ENCODE measurements around the gene SLC15A3.

Gene SLC15A3

DNA sequence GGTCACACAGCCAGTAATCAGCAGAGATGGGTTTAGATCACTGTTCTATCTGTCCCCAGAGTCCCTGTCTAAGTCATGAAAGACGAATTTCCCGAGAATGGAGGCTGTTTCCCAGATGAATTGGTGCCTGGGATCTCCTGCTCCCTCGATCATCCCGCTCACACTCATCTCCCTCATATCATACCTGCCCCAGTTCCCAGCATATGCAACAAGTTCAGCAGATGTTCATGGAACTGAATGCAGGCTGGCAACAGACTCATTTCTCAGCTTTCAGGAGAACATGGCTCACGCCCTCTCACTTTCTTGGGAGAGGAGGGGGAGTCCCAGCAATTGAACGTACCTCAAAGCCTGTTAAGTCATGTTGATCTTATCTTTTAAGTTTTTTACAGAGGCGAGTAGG lies 41.6 kb upstream of the SLC15A3 start:
- Histone ChIP-seq H3K27me3 (ENCODE audit: insufficient read depth, low read length, poor library complexity) (no peaks in the 10 kb centered on the region), H3K4me3 (ENCODE audit: low read length) (no peak overlapping the region), H3K9ac (ENCODE audit: low read length) (no peak overlapping the region), H4K8ac (ENCODE audit: low read depth, low read length) (no peak overlapping the region), H3K56ac (ENCODE audit: low read length) (no peak overlapping the region), H3K4me1 (ENCODE audit: control insufficient read depth, low read depth, low read length) (no peaks in the 10 kb centered on the region), H3K79me1 (ENCODE audit: low read length) (no peaks in the 10 kb centered on the region), H2AK5ac (ENCODE audit: low read length) (no peak overlapping the region), H3K4me2 (ENCODE audit: low read length) (no peak overlapping the region), H2BK5ac (ENCODE audit: low read length) (no peak overlapping the region), H4K5ac (ENCODE audit: low read length) (no peak overlapping the region), H3K36me3 (ENCODE audit: control insufficient read depth, insufficient read depth, low read length) (no peaks in the 10 kb centered on the region), H3K18ac (ENCODE audit: low read length) (no peak overlapping the region), H2BK120ac (ENCODE audit: low read depth, low read length) (no peak overlapping the region), H3K23ac (ENCODE audit: low read length) (no peak overlapping the region), H3K79me2 (ENCODE audit: control insufficient read depth, insufficient read depth, low read length) (no peaks in the 10 kb centered on the region), H2BK15ac (replicated peaks; ENCODE audit: low read depth) (no peak overlapping the region), H3K27ac (ENCODE audit: low read depth, low read length) (no peak overlapping the region), H3K4ac (ENCODE audit: low read depth, low read length) (no peak overlapping the region)
- WGBS (ENCODE audit: extremely low coverage, insufficient coverage, low lambda C conversion rate), result no CpG with 5 or more reads among the region's 7 CpGs
- DNase-seq, result no peak

DNA sequence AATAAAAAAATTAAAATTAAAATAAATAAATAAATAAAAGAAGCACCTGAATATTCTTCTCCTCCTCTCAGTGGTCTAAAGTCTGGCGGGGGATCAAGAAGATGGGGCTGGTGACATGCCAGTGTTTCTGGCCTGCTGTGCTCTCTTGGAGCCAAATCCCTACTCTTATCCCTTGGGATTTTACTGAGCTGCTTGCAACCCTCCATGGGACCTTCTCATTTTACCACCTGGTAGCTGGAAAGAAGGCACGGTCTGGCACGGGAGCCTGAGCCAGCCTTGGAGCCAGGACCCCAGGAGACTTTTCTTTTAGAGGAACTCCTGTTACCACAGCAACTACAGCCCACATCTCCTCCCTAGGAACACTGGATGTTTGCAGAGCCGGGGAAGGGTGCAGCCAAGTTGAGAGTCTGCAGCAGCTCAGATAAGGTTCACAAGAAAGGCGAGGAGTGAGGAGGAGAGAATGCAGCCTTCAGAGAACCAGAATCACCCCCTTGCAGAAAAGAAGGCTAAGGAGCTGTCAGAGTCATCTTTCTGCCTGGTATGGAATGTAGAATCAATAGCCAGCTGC lies 41.0 kb upstream of the SLC15A3 start:
- Histone ChIP-seq H2AK5ac (ENCODE audit: low read length) (no peak overlapping the region), H3K4me2 (ENCODE audit: low read length) (no peak overlapping the region), H3K4me3 (ENCODE audit: low read length) (no peak overlapping the region), H3K36me3 (ENCODE audit: control insufficient read depth, insufficient read depth, low read length) (no peaks in the 10 kb centered on the region), H4K5ac (ENCODE audit: low read length) (no peak overlapping the region), H2BK15ac (replicated peaks; ENCODE audit: low read depth) (no peak overlapping the region), H4K8ac (ENCODE audit: low read depth, low read length) (no peak overlapping the region), H2BK5ac (ENCODE audit: low read length) (no peak overlapping the region), H3K23ac (ENCODE audit: low read length) (no peak overlapping the region), H3K18ac (ENCODE audit: low read length) (no peak overlapping the region), H3K27ac (ENCODE audit: low read depth, low read length) (no peak overlapping the region), H3K4me1 (ENCODE audit: control insufficient read depth, low read depth, low read length) (no peaks in the 10 kb centered on the region), H3K9ac (ENCODE audit: low read length) (no peak overlapping the region), H3K27me3 (ENCODE audit: insufficient read depth, low read length, poor library complexity) (no peaks in the 10 kb centered on the region), H3K56ac (ENCODE audit: low read length) (no peak overlapping the region), H3K4ac (ENCODE audit: low read depth, low read length) (no peak overlapping the region), H2BK120ac (ENCODE audit: low read depth, low read length) (no peak overlapping the region), H3K79me1 (ENCODE audit: low read length) (no peaks in the 10 kb centered on the region), H3K79me2 (ENCODE audit: control insufficient read depth, insufficient read depth, low read length) (no peaks in the 10 kb centered on the region)
- no CpG with 5 or more reads among the region's 5 CpGs for WGBS (ENCODE audit: extremely low coverage, insufficient coverage, low lambda C conversion rate)
- no peak for DNase-seq

DNA sequence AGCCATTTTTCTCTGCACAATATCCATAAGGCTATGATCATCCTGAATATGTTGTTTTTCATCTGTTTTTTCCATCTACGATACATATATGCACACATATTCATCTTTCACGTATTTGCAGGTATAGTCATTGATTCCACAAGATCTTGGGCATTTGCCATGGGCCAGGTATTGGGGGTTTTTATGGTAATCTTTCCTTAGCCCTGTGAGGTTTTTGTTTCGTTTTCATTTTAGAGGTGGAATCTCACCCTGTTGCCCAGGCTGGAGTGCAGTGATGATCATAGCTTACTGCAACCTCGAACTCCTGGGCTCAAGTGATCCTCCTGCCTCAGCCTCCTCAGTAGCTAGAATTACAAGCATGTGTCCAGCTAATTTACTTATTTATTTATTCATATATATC lies 39.5 kb upstream of the SLC15A3 start:
- no peak overlapping the region for H3K23ac ChIP-seq (ENCODE audit: low read length)
- DNase-seq, result no peak

DNA sequence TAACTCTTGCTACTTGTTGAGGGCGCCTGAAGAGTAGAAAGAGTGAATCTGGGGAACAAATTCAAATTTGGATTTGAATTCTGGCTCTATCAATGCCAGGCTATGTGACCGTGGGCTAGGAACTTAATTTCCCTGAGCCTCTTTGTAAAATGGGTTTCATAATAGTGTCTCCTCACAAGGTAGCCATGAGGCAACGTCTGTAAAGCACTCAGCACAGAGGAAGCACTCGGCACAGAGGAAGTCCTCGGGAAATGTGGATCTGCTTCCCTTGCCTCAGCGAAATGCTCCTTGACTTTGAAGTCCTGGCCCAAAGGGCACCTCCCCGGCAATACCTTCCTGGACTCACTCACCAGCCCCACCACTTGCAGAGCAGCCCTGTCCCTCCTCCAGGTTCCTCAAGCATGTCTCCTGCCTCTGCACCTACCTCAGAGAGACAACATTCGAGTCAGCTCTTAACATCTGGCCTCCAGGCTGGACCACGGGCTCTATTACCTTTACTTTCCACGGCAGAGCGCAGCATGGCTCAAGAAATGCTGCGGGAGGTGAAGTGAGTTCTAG lies 37.2 kb upstream of the SLC15A3 start:
- H2BK5ac ChIP-seq (ENCODE audit: low read length), result no peak overlapping the region
- no peak overlapping the region for H3K9ac ChIP-seq (ENCODE audit: low read length)
- H4K5ac ChIP-seq (ENCODE audit: low read length), result no peak overlapping the region
- no peak overlapping the region for H3K4ac ChIP-seq (ENCODE audit: low read depth, low read length)
- H3K23ac ChIP-seq (ENCODE audit: low read length), result no peak overlapping the region
- no peak overlapping the region for H3K4me2 ChIP-seq (ENCODE audit: low read length)
- H3K18ac ChIP-seq (ENCODE audit: low read length), result no peak overlapping the region
- no peak overlapping the region for H3K4me3 ChIP-seq (ENCODE audit: low read length)
- no peak overlapping the region for H3K56ac ChIP-seq (ENCODE audit: low read length)
- no peaks in the 10 kb centered on the region for H3K79me1 ChIP-seq (ENCODE audit: low read length)
- no peak overlapping the region for H4K8ac ChIP-seq (ENCODE audit: low read depth, low read length)
- H2BK15ac ChIP-seq (replicated peaks; ENCODE audit: low read depth), result no peak overlapping the region
- no peaks in the 10 kb centered on the region for H3K4me1 ChIP-seq (ENCODE audit: control insufficient read depth, low read depth, low read length)
- H3K27ac ChIP-seq (ENCODE audit: low read depth, low read length), result no peak overlapping the region
- H2BK120ac ChIP-seq (ENCODE audit: low read depth, low read length), result no peak overlapping the region
- WGBS (ENCODE audit: extremely low coverage, insufficient coverage, low lambda C conversion rate), result no CpG with 5 or more reads among the region's 12 CpGs
- no peak overlapping the region for H2AK5ac ChIP-seq (ENCODE audit: low read length)
- H3K27me3 ChIP-seq (ENCODE audit: insufficient read depth, low read length, poor library complexity), result no peaks in the 10 kb centered on the region
- no peaks in the 10 kb centered on the region for H3K36me3 ChIP-seq (ENCODE audit: control insufficient read depth, insufficient read depth, low read length)
- no peaks in the 10 kb centered on the region for H3K79me2 ChIP-seq (ENCODE audit: control insufficient read depth, insufficient read depth, low read length)
- DNase-seq, result no peak

More for the DNA sequence above, 39.5 kb upstream of the SLC15A3 start:
- no peak overlapping the region for H3K4me3 ChIP-seq (ENCODE audit: low read length)
- no peak overlapping the region for H3K4ac ChIP-seq (ENCODE audit: low read depth, low read length)
- no peak overlapping the region for H2BK15ac ChIP-seq (replicated peaks; ENCODE audit: low read depth)
- H3K27me3 ChIP-seq (ENCODE audit: insufficient read depth, low read length, poor library complexity), result no peaks in the 10 kb centered on the region
- no peaks in the 10 kb centered on the region for H3K36me3 ChIP-seq (ENCODE audit: control insufficient read depth, insufficient read depth, low read length)
- H3K27ac ChIP-seq (ENCODE audit: low read depth, low read length), result no peak overlapping the region
- H3K9ac ChIP-seq (ENCODE audit: low read length), result no peak overlapping the region
- H3K4me1 ChIP-seq (ENCODE audit: control insufficient read depth, low read depth, low read length), result no peaks in the 10 kb centered on the region
- no peak overlapping the region for H3K56ac ChIP-seq (ENCODE audit: low read length)
- H2BK120ac ChIP-seq (ENCODE audit: low read depth, low read length), result no peak overlapping the region
- no peaks in the 10 kb centered on the region for H3K79me1 ChIP-seq (ENCODE audit: low read length)
- H4K5ac ChIP-seq (ENCODE audit: low read length), result no peak overlapping the region
- no peaks in the 10 kb centered on the region for H3K79me2 ChIP-seq (ENCODE audit: control insufficient read depth, insufficient read depth, low read length)
- H4K8ac ChIP-seq (ENCODE audit: low read depth, low read length), result no peak overlapping the region
- no peak overlapping the region for H2AK5ac ChIP-seq (ENCODE audit: low read length)
- no peak overlapping the region for H2BK5ac ChIP-seq (ENCODE audit: low read length)
- WGBS (ENCODE audit: extremely low coverage, insufficient coverage, low lambda C conversion rate), result no CpG with 5 or more reads among the region's 4 CpGs
- H3K18ac ChIP-seq (ENCODE audit: low read length), result no peak overlapping the region
- no peak overlapping the region for H3K4me2 ChIP-seq (ENCODE audit: low read length)

DNA sequence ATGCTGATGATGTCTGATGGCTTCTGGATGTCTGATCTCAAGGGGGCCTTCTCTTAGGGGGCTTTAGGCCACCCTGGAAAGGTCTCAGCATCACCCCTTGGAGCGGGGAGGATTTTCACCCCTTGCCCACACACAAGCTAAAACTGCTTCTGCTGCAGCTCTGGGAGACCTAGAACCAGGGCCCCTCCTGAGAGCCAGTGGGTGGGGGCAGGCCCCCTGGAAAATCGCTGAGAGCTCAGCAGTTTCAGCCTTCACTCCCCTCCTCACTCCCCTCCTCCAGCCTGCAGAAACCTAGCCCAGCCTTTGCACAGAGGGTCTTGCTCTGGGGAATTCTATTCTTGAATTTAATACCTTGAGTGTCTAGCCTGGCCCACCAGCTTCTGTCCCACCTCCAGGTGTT lies 36.7 kb upstream of the SLC15A3 start:
- no CpG with 5 or more reads among the region's 2 CpGs for WGBS (ENCODE audit: extremely low coverage, insufficient coverage, low lambda C conversion rate)
- Histone ChIP-seq H3K4me2 (ENCODE audit: low read length) (no peak overlapping the region), H3K79me2 (ENCODE audit: control insufficient read depth, insufficient read depth, low read length) (no peaks in the 10 kb centered on the region), H3K4me1 (ENCODE audit: control insufficient read depth, low read depth, low read length) (no peaks in the 10 kb centered on the region), H3K27me3 (ENCODE audit: insufficient read depth, low read length, poor library complexity) (no peaks in the 10 kb centered on the region), H3K36me3 (ENCODE audit: control insufficient read depth, insufficient read depth, low read length) (no peaks in the 10 kb centered on the region), H3K56ac (ENCODE audit: low read length) (no peak overlapping the region), H3K18ac (ENCODE audit: low read length) (no peak overlapping the region), H2BK120ac (ENCODE audit: low read depth, low read length) (no peak overlapping the region), H2AK5ac (ENCODE audit: low read length) (no peak overlapping the region), H3K27ac (ENCODE audit: low read depth, low read length) (no peak overlapping the region), H3K79me1 (ENCODE audit: low read length) (no peaks in the 10 kb centered on the region), H2BK5ac (ENCODE audit: low read length) (no peak overlapping the region), H3K4ac (ENCODE audit: low read depth, low read length) (no peak overlapping the region), H4K5ac (ENCODE audit: low read length) (no peak overlapping the region), H3K23ac (ENCODE audit: low read length) (no peak overlapping the region), H2BK15ac (replicated peaks; ENCODE audit: low read depth) (no peak overlapping the region), H3K4me3 (ENCODE audit: low read length) (no peak overlapping the region), H3K9ac (ENCODE audit: low read length) (no peak overlapping the region), H4K8ac (ENCODE audit: low read depth, low read length) (no peak overlapping the region)
- no peak for DNase-seq

Measured in mesendoderm (in vitro differentiated cells).